Thyroid gland (tissue), 4 donors: ENCODE measurements around the gene MICOS13.

Experiments
- POLR2A ChIP-seq, 2 donors: fragments of 450-650 bp; IDR thresholded peaks; one replicate each; pipeline ENCODE4 v1.6.1; 2017; ENCODE audit warnings: antibody characterized with exemption in 2 of 2, mild to moderate bottlenecking in 2 of 2, moderate library complexity in 1 of 2
- TF ChIP-seq, protein P1 (sequence below), 6 experiments: fragments of 200-600 bp in 3 of 6; fragments of 450-650 bp in 3 of 6; sonication (generic) in 3 of 6; IDR thresholded peaks; one replicate each; pipeline ENCODE4 v1.5.1; 2016 to 2019; ENCODE audit warnings: antibody characterized with exemption in 6 of 6, mild to moderate bottlenecking in 2 of 6, inconsistent platforms in 1 of 6, moderate library complexity in 1 of 6

DNA sequence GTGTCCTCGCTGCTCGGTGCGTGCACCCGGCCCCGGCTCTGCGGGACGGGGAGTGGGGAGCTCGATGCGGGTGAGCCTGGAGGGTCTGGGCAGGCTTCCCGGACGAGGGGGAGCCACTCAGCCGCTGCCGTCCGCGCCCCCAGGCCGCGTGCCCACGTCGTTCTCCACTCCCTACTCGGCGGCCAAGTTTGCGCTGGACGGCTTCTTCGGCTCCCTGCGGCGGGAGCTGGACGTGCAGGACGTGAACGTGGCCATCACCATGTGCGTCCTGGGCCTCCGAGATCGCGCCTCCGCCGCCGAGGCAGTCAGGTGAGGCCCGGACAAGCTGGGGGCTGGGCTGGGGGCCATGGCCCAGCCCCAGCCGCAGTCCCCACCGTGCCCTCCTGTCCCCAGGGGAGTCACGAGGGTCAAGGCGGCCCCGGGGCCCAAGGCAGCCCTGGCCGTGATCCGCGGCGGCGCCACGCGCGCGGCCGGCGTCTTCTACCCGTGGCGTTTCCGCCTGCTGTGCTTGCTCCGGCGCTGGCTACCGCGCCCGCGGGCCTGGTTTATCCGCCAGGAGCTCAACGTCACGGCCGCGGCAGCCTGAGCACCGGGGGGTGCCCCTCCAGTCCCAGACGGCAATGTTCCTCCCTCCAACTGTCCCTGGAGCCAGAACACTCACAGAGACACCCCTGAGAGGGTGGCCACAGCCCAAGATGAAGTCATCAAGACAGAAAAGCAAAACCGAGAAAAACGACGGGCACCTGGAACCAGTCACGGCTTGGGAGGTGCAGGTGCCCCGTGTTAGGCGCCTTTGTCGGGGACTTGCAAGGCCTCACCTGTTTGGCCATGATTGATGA, 7.3 kb upstream of the MICOS13 start:
- TF ChIP-seq, protein P1, sequence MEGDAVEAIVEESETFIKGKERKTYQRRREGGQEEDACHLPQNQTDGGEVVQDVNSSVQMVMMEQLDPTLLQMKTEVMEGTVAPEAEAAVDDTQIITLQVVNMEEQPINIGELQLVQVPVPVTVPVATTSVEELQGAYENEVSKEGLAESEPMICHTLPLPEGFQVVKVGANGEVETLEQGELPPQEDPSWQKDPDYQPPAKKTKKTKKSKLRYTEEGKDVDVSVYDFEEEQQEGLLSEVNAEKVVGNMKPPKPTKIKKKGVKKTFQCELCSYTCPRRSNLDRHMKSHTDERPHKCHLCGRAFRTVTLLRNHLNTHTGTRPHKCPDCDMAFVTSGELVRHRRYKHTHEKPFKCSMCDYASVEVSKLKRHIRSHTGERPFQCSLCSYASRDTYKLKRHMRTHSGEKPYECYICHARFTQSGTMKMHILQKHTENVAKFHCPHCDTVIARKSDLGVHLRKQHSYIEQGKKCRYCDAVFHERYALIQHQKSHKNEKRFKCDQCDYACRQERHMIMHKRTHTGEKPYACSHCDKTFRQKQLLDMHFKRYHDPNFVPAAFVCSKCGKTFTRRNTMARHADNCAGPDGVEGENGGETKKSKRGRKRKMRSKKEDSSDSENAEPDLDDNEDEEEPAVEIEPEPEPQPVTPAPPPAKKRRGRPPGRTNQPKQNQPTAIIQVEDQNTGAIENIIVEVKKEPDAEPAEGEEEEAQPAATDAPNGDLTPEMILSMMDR (IDR thresholded peaks at IDR 0.05): no peak
- no peak for TF ChIP-seq POLR2A (IDR thresholded peaks at IDR 0.05)
